ENCODE results near the gene GRIK4. TPM values are rescaled to one million over a fixed set of nuclear protein-coding genes. Genes with fewer than 3 reads are reported as not detected.

The GRIK4 gene
- total and polyA plus RNA-seq, 4 donors = 0.41 to 4.9 (median 1.7) TPM

DNA sequence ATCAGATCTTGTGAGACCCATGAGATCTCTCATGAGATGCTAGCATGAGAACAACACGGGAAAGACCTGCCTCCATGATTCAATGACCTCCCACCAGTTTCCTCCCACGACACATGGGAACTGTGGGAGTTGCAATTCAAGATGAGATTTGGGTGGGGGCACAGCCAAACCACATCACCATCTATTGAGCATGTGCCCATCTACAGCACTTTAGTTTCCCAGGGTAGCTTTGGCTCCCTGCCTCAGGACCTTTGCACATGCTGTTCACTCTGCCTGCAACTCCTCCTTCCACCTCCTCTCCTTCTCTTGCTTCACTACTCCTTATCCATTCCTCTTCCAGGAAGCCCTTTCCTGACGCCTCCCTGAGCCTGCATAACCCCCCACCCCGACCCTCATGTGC is 17.2 kb downstream of the GRIK4 start:
- Histone ChIP-seq H3K9ac (ENCODE audit: insufficient read depth in 1 of 2, low read length in 2 of 2) (no peak overlapping the region), H3K9me3 (ENCODE audit: control insufficient read depth in 4 of 4, insufficient read depth in 3 of 4, low read length in 3 of 4) (peaks cover 0 to 3% (median 0%) of the 10 kb centered on the region in 4 donors), H3K36me3 (ENCODE audit: control insufficient read depth in 4 of 4, insufficient read depth in 4 of 4, low read length in 4 of 4) (no peaks in the 10 kb centered on the region), H3K27me3 (ENCODE audit: control insufficient read depth in 3 of 3, insufficient read depth in 3 of 3, low read length in 2 of 3) (no peaks in the 10 kb centered on the region), H3K4me3 (no peak overlapping the region), H3K4me1 (ENCODE audit: control insufficient read depth in 5 of 5, insufficient read depth in 5 of 5, low read length in 5 of 5) (peaks cover 0 to 32% (median 0%) of the 10 kb centered on the region in 5 donors), H3K27ac (ENCODE audit: low read depth in 1 of 2, low read length in 1 of 2) (no peak overlapping the region)
- no peak for ATAC-seq (ENCODE audit: insufficient read depth, low FRiP score)
- TF ChIP-seq, protein P1, sequence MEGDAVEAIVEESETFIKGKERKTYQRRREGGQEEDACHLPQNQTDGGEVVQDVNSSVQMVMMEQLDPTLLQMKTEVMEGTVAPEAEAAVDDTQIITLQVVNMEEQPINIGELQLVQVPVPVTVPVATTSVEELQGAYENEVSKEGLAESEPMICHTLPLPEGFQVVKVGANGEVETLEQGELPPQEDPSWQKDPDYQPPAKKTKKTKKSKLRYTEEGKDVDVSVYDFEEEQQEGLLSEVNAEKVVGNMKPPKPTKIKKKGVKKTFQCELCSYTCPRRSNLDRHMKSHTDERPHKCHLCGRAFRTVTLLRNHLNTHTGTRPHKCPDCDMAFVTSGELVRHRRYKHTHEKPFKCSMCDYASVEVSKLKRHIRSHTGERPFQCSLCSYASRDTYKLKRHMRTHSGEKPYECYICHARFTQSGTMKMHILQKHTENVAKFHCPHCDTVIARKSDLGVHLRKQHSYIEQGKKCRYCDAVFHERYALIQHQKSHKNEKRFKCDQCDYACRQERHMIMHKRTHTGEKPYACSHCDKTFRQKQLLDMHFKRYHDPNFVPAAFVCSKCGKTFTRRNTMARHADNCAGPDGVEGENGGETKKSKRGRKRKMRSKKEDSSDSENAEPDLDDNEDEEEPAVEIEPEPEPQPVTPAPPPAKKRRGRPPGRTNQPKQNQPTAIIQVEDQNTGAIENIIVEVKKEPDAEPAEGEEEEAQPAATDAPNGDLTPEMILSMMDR (IDR thresholded peaks at IDR 0.05; ENCODE audit: control extremely low read depth, extremely low read depth) = no peak
- no peak for DNase-seq
- 87 to 93% methylated on average over 4 of the region's 4 CpGs for WGBS, 2 donors

DNA sequence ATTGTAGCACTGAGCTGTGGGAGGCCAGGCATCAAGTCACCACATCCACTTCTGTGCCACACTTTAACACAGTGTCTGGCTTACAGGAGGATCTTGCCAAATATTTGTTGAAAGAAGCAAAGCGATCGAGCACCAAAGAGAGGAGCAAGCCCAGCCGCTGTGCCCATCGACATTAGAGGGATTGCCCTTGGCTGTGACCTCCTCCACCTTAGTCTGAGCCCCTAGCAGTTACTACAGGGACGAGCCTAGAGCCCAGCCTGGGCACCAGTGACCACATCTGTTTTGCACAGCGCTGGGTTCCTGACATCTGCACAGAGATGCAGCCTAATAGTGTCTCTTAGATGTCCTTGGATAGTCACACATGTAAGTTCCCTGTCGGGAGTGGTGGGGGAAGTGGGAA is 17.7 kb downstream of the GRIK4 start:
- WGBS, 2 donors = 85 to 91% methylated on average over 7 of the region's 7 CpGs
- Histone ChIP-seq H3K9me3 (ENCODE audit: control insufficient read depth in 4 of 4, insufficient read depth in 3 of 4, low read length in 3 of 4) (peaks cover 0 to 3% (median 0%) of the 10 kb centered on the region in 4 donors), H3K4me1 (ENCODE audit: control insufficient read depth in 5 of 5, insufficient read depth in 5 of 5, low read length in 5 of 5) (peaks cover 0 to 32% (median 0%) of the 10 kb centered on the region in 5 donors), H3K4me3 (no peak overlapping the region), H3K36me3 (ENCODE audit: control insufficient read depth in 4 of 4, insufficient read depth in 4 of 4, low read length in 4 of 4) (no peaks in the 10 kb centered on the region), H3K9ac (ENCODE audit: insufficient read depth in 1 of 2, low read length in 2 of 2) (no peak overlapping the region), H3K27me3 (ENCODE audit: control insufficient read depth in 3 of 3, insufficient read depth in 3 of 3, low read length in 2 of 3) (no peaks in the 10 kb centered on the region), H3K27ac (ENCODE audit: low read depth in 1 of 2, low read length in 1 of 2) (no peak overlapping the region)
- no peak for ATAC-seq (ENCODE audit: insufficient read depth, low FRiP score)
- TF ChIP-seq, protein P1 (IDR thresholded peaks at IDR 0.05; ENCODE audit: control extremely low read depth, extremely low read depth) = no peak
- no peak for DNase-seq

DNA sequence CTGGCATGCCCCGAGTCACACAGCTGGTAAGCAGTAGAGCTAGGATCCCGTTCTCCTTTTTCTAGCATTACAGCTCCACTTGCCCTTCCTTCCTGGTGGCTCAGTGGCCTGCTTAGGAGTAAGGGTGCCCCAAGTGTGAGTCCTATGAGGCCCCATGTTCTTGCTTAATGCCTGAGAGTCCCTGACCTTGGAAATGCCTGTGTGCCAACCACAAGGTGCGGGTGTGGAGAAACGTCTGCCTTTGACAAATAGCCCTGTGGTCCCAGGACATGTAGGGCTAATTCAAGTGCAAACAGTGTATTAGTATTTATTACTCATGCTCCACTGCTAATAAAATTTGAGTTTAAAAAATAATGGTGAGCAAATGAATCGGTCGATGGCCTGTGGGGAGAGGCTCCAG is 18.4 kb downstream of the GRIK4 start:
- peaks cover 0 to 32% (median 0%) of the 10 kb centered on the region in 5 donors for H3K4me1 ChIP-seq (ENCODE audit: control insufficient read depth in 5 of 5, insufficient read depth in 5 of 5, low read length in 5 of 5)
- H3K4me3 ChIP-seq = no peak overlapping the region
- WGBS, 2 donors = 78 to 80% methylated on average over 6 of the region's 6 CpGs
- H3K9me3 ChIP-seq (ENCODE audit: control insufficient read depth in 4 of 4, insufficient read depth in 3 of 4, low read length in 3 of 4) = peaks cover 0 to 3% (median 0%) of the 10 kb centered on the region in 4 donors
- no peak for ATAC-seq (ENCODE audit: insufficient read depth, low FRiP score)
- no peak for DNase-seq
- H3K27me3 ChIP-seq (ENCODE audit: control insufficient read depth in 3 of 3, insufficient read depth in 3 of 3, low read length in 2 of 3) = no peaks in the 10 kb centered on the region
- TF ChIP-seq, protein P1 (IDR thresholded peaks at IDR 0.05; ENCODE audit: control extremely low read depth, extremely low read depth) = no peak
- no peaks in the 10 kb centered on the region for H3K36me3 ChIP-seq (ENCODE audit: control insufficient read depth in 4 of 4, insufficient read depth in 4 of 4, low read length in 4 of 4)
- H3K9ac ChIP-seq (ENCODE audit: insufficient read depth in 1 of 2, low read length in 2 of 2) = no peak overlapping the region
- H3K27ac ChIP-seq (ENCODE audit: low read depth in 1 of 2, low read length in 1 of 2) = no peak overlapping the region

Data from lung (tissue), 12 donors.